GM18498 (cell line): ENCODE measurements around the gene SLC47A2.

Experiments
- ATAC-seq: cut with Tn5 transposase; IDR thresholded peaks from one replicate; pipeline ENCODE4 v1.9.1; 2021; ENCODE audit warnings: mild to moderate bottlenecking, moderate library complexity; ENCODE audit not compliant: unreplicated experiment

SLC47A2 gene

DNA sequence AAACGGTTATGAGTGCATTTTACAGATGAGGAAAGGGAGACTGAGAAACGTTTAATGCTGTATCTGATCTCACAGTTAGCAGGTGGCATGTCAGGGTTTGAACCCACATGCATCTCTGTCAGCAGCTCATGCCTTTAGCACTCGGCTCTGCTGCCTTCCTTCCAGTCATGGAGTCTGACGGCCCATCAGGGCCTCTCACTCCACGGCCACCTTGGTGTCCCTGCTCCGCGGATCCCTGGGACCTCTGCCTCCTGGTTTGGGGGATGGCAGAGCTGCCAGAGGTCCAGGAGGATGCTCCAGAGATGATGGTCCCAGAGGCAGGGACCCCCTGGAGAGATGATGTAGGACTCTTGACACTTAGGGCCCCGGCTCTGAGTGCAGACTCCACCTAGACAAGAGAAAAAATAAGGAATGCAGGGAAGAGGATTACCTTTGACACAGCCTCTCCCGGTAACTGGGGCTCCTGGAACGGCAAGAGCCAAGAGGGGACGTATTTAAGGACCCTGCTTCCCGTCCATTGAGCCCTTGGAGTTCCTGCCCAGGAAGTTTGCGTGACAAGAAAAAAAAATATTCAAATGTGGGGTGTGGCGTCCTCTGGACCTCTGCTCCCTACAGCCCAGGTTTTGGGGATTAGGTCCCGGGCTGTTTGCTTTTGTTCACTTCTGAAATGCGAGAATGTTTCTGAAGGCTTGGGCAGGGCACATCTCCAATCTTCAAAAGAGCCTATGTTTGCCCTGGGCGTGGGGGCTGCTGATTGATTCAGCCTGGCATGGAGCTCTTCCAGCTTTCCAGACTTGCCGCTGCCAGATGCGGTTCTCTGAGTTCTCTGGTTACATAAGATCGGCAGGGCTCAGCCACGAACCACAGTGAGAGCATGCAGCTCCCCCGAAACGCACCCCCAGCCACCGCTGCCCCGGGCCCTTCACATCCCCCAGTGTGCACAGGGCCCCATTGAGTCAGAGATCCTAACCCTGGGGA, 31.7 kb upstream of the SLC47A2 start, which contains the start of gene ALDH3A1:
Gene ALDH3A1 (minus strand): TSS at position 470 of the 978 bp plus-strand sequence. CDS start 3,169 bp downstream, outside the sequence.
- ATAC-seq = no peak

DNA sequence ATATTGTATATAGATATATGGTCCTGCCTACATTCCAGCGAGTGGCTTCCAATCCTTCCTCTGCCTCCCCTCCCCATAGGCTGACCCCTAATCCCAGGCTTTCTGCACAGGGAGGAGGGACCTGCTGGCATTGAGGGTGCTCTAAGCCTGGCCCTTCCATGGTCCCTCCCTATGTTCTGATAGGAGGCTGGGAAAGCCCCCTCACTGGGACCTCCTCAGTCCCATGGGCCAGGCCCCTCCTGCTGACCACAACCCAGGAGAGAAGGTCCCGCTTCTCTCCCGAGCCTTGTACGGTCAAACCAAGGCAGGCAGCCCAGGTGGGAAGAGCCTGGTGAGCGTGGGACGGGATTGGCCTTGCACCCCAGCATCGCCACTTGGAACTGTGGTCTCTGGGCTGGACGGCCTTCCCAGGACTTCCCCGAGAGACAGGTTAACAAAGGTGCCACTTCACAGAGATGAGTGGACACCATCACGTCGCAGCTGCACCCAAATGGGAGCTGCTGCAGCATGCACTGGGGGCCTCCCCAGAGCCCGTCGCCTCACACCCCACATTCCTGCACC, 30.9 kb upstream of the SLC47A2 start:
- ATAC-seq = no peak

DNA sequence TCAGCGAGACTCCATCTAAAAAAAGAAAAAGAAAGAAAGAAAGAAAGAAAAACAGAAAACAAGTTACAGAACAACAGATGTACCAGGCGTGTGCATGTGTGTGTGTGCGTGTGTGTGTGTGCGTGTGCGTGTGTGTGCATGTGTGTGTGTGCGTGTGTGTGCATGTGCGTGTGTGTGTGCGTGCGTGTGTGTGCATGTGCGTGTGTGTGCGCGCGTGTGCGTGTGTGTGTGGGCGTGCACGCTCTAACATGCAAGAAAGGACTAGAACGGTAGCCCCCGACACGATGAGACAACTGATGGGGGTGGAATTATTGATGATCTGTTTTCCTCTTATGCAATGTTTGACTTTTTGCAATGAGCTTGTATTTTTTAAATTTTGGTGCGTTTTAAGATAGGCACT, 30.1 kb upstream of the SLC47A2 start:
- ATAC-seq = no peak

DNA sequence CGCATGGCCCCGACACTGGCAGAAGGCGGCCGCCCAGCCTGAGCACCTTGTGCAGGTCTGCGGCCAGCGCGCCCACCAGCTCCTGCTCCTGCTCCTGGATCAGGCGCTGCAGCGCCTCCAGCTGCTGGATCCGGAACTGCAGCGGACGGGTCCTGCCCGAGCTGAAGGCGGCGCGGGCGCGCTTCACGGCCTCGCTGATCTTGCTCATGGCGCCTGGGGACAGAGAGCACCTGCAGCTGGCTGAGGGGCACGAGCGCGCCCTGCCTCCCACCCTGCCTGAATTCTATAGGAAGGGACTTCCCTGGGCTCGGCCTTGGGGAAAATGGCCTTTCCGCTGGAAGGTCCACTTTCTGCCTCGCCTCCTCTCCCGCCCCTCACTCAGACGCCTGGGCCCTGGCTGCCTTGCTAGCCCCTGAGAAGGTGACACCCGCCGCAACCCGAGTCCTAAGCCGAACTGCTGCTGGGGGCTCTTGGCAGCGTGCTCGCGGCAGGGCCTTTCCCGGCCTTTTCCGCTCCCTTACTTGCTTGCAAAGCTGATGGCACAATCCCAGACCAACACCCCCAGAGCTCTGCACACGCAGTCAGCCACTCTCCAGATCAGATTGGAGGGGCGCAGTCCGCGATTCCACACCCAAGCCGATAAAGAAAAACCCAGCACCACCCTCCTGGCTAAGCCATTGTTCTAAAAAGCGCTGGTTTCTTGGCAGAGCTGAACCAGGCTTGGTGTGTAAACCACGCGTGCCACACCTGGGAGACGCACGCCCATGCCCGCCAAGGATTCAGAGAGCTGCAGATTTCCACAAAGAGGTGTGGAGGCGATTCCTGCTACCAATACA, 28.8 kb upstream of the SLC47A2 start:
- ATAC-seq = no peak

DNA sequence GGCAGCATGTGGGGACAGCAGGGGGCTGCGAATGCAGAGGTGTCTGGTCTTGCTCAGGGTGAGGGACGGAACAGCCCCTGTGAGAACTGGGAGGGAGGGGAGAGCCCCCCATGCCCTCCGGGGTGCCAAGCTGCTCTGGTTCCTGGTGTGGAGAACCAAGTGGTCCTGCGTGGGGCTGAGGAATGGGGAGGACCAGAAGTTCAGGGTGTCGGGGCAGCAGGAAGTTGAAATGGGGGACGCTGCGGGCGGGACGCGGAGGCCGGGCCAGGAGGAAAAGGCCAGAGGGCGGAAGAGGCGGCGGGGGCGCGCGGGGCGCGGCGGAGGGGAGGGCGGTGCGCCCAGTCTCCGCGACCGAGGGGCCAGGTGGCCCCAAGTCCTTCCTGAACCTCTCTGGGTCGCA, 28.1 kb upstream of the SLC47A2 start:
- no peak for ATAC-seq

DNA sequence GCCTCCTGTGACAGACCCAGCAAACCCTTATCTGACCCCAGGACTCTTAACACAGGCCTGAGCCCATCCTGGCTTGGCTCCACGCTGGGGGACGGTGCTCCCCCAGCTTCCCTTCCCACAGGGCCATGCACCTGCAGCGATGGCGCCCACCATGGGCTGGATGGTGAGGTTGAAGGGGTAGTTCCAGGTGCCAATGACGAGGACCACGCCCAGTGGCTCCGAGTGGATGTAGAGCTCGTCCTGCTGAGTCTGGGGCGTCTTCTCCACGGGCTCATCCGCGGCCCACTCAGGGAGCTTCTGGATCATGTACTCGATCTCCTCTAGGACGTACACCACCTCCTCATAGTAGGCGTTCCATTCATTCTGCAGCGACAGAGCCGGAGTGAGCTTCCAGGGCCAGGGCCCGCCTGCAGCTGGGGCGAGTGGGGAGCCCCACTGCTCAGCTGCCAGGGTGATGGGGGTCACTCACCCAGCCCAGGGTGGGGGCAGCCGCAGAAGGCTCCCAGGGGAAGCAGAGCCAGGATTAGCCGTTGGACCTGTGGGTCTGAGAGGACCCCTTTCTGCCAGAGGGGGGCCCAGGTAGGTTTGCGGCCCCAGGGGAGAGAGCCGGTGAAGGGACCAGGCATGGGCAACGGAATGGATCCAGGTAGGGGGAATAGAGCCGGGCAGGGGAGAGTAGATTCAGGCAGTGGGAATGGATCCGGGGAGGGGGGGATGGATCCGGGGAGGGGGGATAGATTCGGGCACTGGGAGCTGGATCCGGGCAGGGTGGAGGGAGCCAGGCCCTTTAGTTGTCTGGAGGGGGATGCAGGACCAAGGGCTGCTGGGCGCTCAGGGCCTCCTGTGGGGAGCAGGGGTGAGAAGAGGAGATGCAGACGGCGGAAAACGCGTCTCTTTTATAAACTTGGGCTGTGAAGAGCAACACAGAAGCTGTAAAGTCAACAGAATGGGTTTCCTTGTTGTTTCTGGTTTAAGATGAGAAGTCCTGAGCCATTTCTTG, 27.0 kb upstream of the SLC47A2 start:
- no peak for ATAC-seq

DNA sequence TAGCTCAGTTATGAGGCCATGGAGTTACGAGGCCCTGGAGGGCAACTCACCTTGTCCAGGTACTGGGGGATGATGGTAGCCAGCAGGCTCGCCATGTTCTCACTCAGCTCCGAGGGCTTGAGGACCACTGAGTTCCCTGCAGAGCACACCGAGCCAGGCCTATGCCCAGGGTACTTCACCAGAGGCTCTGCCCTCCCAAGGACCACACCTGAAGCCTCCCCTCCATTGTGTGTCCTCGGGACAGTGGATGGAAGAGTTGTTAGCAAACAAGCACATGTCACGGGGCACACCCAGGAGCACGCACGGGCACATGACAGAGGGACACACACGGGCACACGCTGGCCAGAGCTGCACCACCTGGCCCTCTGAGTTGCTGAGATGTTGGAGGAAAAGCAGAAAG, 26.1 kb upstream of the SLC47A2 start:
- ATAC-seq = no peak

DNA sequence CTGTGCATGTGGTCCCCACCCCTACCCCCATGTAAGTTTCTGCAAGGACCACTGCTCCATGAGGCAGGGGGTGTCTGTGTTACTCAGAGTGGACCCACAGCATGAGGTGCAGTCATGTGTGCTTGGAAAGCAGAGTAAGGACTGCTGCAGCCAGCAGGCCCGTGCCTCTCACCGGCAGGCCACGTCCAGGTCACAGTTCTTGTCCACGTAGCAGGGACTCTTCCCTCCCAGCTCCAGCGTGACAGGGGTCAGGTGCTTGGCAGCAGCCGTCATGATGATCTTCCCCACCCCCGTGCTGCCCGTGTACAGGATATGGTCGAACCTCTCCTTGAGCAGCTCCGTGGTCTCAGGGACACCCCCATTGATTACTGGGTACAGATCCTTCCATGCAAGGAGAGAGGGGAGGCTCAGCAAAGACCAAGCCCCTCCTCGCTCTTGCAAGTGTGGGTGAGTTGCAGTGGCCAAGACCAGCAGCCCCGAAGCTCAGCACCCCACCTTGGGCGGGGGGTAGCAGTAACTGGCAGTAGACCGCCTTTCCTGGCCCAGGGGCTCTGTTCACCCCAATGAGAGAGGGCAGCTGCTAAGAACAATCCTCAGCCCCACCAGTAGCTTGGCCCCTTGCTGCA, 25.6 kb upstream of the SLC47A2 start:
- no peak for ATAC-seq

DNA sequence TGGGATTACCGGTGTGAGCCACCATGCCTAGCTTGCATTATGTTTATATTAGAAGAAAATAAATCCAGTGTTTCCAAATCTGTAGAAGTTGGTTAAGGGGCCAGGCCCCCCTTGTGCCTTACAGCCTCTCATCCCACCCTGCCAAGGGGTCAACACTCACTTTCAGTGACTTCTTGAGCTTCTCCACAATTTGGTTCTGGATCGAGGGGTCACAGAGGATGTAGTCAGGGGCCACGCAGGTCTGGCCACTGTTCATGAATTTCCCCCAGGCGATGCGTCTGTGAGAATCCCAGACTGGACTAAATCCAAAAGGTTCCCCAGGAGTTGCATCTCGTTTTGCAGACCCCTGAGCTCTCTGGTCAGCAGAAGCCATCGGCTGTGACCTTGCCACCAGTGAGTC, 24.5 kb upstream of the SLC47A2 start:
- no peak for ATAC-seq

DNA sequence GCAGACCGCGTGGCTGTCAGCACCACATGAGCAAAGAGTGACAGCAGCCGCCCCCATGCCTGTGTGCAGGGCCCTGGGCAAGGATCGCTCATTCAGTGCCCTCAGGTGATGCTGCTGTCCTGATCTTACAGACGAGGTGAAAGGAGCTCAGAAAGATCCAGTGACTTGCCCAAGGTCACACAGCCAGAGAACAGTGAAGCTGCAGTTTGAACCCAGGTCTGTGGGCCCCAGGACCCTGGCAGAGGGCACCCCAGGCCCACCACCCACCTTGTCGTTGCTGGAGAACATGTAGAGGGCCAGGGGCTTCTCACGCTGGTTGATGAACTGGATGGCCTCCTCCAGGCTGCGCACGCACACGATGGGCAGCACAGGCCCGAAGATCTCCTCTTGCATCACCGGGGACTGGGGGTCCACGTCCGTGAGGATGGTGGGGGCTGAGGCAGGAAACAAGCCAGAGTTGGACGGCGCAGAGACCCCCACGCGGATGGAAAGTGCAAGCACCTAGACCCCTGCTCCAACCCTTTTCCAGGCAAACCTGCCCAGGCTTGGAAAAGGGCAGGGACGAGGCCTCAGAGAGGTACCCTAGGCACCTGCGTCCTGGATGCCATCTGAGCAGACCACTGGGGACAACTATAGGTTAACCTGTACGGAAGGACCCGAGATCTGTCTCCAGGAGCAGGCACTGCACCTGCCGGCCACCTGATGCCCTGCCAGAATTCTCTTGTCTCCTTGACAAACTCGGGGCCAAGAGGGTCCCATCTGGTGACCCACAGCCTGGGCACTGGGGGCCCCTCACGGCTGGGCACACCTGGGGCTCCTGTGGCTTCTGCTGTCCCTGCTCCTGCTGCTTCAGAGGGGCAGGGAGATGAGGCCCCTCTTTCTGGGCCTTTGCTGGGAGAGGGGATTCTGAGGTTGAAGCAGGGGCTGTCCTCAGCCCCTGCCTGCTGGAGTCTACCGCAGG, 23.1 kb upstream of the SLC47A2 start:
- no peak for ATAC-seq

DNA sequence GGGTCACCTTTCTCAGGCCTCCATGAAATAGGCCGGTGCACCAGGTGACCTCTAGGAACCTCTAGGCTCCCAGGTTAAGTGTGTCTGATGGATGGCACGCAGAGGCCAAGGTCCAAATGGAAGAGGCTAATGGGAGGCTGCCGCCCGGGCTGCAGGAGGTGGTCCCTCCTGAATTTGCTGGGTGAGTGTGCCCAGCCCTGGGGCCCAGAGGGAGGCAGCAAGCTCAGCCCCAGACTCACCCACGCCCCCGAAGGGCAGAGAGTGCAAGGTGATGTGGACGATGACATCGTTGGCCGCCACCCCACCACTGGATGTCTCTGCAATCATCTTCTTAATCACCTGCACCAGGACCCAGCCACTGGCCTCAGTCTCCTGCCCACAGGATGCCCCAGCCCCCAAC, 22.4 kb upstream of the SLC47A2 start:
- no peak for ATAC-seq

DNA sequence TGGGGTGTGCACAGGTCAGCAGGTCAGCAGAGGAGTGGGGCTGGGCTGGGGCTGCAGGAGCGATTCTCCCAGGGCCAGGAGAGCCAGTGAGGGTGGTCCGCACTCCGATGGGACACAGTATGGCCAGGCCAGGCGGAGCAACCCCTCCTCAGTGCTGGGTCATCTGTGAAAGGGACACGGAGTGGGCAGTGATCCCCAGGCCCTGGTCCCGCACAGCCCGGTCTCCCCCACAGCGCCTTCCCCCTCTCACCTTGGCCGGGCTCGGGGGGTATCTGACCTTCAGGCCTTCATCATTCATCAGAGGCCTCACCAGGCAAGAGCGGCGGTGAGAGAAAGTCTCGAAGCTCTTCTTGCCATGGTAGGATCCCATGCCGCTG, 21.7 kb upstream of the SLC47A2 start:
- no peak for ATAC-seq

DNA sequence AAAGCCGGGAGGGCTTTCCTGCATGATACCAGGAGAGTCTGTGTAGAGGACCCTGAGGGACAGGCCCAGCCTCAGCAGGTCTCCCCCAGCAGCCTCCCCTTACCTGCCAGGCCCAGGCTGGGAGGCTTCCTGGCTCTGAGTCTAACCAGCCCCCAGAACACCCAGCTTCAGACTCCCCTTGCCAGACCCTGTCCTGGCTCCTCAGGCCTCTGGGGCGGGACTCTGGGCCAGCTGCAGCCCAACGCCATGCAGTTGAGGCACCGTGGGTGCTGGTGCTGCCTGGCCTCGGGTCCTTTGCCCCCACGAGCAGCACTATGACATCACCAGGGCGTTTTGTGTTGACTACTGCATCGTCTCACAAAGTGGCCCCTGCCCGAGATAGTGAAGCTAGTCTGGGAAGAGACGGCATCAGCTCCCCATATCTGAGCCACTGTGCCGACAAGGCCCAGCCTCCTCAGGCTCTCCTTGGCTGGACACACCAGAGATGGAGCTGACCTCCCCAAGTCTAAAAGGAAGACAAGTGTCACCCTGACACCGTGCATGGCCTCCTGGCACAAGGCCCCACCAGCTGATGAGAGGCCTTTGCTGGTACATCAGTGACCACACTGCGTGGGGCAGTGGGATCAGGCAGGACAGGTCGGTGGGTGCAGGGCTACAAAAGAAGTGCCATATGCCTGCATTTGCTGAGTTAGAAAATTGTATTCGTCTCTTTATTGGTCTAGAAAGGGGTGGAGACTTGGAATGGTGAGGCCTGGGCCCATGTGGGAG, 21.1 kb upstream of the SLC47A2 start:
- ATAC-seq = no peak

DNA sequence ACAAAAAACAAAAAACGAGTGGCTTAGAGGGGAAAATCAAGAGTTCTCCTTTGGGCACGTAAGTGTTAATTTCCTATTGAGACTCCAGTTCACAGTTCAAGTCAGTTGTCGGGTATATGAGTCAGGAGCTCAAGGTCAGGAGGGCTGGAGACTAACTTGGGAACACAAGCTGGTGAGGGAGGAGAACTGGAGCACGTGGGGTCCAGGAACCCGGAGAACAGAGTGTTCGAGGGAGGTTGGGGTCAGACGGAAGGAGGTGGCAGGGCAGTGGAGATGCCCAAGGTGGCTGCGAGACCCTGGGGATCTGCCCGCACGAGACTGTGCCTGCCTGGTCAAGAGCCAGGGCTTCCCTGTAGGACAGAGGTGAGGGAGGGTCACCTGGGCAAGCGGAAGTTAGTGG, 19.7 kb upstream of the SLC47A2 start:
- no peak for ATAC-seq

DNA sequence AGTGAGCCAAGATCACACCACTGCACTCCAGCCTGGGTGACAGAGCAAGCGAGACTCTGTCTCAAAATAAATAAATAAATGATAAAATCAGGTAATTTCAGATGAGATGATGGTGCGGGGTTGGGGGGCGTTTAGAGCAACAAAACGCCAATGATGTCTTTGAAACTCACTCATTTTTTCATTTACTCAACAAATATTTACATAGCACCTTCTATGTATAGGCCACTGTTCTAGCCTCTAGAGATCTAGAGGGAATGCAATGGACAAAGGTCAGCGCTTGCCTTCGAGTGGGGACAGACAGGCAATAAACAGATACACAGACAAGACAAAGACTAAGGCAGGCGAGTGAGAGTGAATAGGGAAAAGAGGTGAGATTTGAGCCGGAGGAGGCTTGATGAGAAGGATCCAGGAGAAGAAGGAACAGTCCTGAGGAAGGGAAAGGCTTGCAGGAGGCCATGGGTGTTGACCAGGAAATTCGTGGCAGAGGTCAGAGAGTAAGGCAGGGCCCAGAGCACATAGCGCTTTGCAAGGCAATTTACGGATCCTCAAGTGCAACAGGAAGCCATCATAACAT, 17.7 kb upstream of the SLC47A2 start:
- ATAC-seq = no peak

DNA sequence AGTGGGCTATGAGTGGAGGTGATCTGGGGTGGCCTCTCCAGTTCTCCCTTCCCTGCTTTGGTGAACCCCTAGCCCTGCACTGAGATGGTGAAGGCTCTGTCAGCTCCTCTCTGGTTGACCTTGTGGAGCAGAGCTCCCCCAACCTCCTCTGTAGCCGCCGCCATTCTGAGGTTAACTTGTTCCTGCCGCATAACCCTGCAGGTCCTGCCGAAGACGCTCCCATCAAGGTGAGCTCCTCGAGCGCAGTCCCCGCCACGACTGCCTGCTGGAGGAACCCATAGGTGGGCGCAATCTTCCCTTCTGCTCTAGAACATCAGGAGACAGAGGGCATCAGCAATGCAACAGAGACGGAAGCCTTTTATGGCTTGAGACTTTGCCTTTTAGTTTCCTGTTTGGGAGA, 15.2 kb upstream of the SLC47A2 start:
- ATAC-seq = no peak

DNA sequence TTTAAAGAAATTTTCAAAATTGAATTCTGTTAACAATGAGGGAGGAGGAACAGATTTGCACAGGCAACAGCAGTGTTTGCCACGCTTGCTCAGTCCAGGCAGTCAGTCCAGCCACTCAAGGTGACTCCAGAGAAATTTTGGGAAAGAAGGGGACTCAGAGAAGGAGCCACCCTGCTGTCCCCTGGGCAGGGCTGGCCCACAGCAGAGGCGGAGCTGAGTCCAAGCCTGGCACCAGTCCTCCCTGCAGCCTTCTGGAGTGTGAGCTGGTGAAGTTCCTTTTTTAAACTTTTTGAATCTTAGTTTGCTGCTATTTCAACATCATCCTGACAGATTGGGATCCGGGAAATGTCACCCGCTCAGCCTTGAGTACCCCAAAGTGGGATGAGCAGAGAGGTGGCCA, 14.5 kb upstream of the SLC47A2 start:
- ATAC-seq = no peak

DNA sequence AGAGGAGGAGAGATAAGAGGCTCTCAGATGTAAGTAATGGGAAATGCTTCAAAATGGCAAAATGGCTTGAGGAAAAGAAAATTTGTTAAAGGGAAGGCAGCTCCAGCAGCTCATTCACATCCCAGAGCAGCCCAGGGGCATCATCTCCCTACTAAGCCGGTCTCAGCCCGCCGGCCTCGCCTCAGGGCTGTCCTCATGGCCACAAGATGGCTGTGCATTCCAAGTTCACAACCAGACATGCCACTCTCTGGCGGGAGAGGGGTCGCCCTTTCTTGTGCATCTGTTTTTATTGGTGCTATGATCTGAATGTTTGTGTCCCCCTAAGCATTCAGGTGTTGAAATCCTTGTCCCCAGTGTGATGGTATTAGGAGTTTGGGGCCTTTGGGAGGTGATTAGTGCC, 13.5 kb upstream of the SLC47A2 start:
- no peak for ATAC-seq
